NT2/D1 (cell line): ENCODE results near the gene NUBP2.

Source experiments
- DNase-seq: peaks from one replicate; pipeline ENCODE4 v3.0.0-alpha.2; 2011; ENCODE audit warnings: low read depth, low spot score
- H3K27me3 ChIP-seq: 2 replicates; pipeline ENCODE4 v1.6.0; 2011; ENCODE audit warnings: mild to moderate bottlenecking; ENCODE audit not compliant: insufficient read length, insufficient read depth
- H3K36me3 ChIP-seq: 2 replicates; pipeline ENCODE4 v1.6.1; 2011; ENCODE audit warnings: mild to moderate bottlenecking, low read length, mixed read lengths; ENCODE audit not compliant: insufficient read depth, insufficient read length
- H3K4me1 ChIP-seq: 2 replicates; pipeline ENCODE4 v1.5.1; 2011; ENCODE audit not compliant: insufficient read depth, insufficient read length
- H3K4me3 ChIP-seq: 2 replicates; pipeline ENCODE4 v1.5.1; 2011; ENCODE audit warnings: low read depth; ENCODE audit not compliant: insufficient read length
- H3K9ac ChIP-seq: 2 replicates; pipeline ENCODE4 v1.6.0; 2011; ENCODE audit warnings: low read depth; ENCODE audit not compliant: insufficient read length
- H3K9me3 ChIP-seq: 2 replicates; pipeline ENCODE4 v1.5.1; 2011; ENCODE audit warnings: mild to moderate bottlenecking, low read length; ENCODE audit not compliant: insufficient read depth
- SUZ12 ChIP-seq: IDR thresholded peaks from 2 replicates; pipeline ENCODE4 v1.6.1; 2011; ENCODE audit not compliant: insufficient read length, insufficient read depth; ENCODE audit errors: extremely low read depth
- YY1 ChIP-seq: IDR thresholded peaks from 2 replicates; pipeline ENCODE4 v1.6.1; 2011; ENCODE audit not compliant: insufficient read length, insufficient read depth
- ZNF274 ChIP-seq: IDR thresholded peaks from 2 replicates; pipeline ENCODE4 v1.6.1; 2011; ENCODE audit warnings: mild to moderate bottlenecking, low read depth, low read length

The NUBP2 gene

DNA sequence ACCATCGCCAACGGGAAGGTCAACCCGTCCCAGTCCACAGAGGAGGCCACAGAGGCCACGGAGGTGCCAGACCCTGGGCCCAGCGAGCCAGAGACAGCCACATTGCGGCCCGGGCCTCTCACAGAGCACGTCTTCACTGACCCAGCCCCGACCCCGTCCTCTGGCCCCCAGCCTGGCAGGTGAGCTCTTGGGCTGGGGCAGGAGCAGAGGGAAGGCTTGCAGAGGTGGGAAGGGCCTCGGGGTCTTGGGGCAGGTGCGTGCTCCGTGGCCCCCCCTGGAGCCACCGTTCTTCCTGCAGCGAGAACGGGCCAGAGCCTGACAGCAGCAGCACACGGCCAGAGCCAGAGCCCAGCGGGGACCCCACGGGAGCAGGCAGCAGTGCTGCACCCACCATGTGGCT is 16.5 kb upstream of the NUBP2 start:
- no peaks in the 10 kb centered on the region for H3K27me3 ChIP-seq
- TF ChIP-seq ZNF274 (no peak), YY1 (no peak), SUZ12 (no peak)
- H3K9ac ChIP-seq = no peak overlapping the region
- no peaks in the 10 kb centered on the region for H3K9me3 ChIP-seq
- no peak for DNase-seq
- H3K4me1 ChIP-seq = peaks cover 25% of the 10 kb centered on the region
- H3K36me3 ChIP-seq = peaks cover 86% of the 10 kb centered on the region
- no peak overlapping the region for H3K4me3 ChIP-seq

DNA sequence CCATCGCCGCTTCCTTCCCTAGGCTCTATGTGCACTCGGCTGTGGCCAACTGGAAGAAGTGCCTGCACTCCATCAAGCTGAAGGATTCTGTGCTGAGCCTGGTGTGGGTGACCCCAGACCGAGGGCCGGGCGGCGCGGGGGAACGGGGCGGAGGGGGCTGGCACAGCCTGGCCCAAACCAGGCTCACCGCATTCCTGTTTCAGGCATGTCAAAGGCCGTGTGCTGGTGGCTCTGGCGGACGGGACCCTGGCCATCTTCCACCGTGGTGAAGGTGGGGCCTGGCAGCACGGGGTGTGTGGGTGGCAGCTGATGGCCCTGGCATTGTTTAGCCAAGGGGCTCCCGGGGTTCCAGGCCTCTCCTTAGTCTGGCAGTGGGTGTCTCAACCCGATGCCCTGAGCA is 16.1 kb upstream of the NUBP2 start:
- DNase-seq = no peak
- no peak overlapping the region for H3K4me3 ChIP-seq
- no peaks in the 10 kb centered on the region for H3K9me3 ChIP-seq
- H3K4me1 ChIP-seq = peaks cover 25% of the 10 kb centered on the region
- H3K36me3 ChIP-seq = peaks cover 84% of the 10 kb centered on the region
- no peaks in the 10 kb centered on the region for H3K27me3 ChIP-seq
- no peak for TF ChIP-seq ZNF274
- no peak for TF ChIP-seq SUZ12
- H3K9ac ChIP-seq = no peak overlapping the region

DNA sequence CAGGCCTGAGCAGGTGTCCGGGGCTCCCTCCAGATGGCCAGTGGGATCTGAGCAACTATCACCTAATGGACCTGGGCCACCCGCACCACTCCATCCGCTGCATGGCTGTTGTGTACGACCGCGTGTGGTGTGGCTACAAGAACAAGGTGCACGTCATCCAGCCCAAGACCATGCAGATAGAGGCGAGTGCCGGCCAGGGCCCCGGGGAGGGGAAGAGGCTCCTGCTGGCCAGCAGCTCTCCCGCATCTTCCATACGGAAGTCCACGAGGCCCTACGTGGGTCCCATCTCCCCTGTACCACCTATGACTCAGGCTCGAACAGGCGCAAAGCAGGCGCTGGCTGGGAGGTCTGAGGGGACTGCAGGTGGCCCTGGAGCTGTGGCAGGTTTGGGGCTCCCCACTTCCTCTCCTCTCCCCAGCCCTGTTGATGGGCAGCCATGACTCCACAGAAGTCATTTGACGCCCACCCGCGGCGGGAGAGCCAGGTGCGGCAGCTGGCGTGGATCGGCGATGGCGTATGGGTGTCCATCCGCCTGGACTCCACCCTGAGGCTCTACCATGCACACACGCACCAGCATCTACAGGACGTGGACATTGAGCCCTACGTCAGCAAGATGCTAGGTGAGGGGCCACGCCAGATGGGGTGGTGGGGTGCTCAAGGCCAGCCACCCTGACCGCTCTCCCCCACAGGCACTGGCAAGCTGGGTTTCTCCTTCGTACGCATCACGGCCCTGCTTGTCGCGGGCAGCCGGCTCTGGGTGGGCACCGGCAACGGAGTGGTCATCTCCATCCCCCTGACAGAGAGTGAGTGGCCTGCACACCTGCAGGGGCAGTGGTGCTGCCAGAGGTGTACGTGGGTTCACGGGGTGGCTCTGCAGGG is 15.4 kb upstream of the NUBP2 start:
- Histone ChIP-seq H3K36me3 (peaks cover 84% of the 10 kb centered on the region), H3K9ac (no peak overlapping the region), H3K4me3 (no peak overlapping the region), H3K9me3 (no peaks in the 10 kb centered on the region), H3K4me1 (peaks cover 25% of the 10 kb centered on the region), H3K27me3 (no peaks in the 10 kb centered on the region)
- DNase-seq = no peak
- TF ChIP-seq SUZ12 = no peak
- TF ChIP-seq ZNF274 = no peak
- TF ChIP-seq YY1 = no peak

DNA sequence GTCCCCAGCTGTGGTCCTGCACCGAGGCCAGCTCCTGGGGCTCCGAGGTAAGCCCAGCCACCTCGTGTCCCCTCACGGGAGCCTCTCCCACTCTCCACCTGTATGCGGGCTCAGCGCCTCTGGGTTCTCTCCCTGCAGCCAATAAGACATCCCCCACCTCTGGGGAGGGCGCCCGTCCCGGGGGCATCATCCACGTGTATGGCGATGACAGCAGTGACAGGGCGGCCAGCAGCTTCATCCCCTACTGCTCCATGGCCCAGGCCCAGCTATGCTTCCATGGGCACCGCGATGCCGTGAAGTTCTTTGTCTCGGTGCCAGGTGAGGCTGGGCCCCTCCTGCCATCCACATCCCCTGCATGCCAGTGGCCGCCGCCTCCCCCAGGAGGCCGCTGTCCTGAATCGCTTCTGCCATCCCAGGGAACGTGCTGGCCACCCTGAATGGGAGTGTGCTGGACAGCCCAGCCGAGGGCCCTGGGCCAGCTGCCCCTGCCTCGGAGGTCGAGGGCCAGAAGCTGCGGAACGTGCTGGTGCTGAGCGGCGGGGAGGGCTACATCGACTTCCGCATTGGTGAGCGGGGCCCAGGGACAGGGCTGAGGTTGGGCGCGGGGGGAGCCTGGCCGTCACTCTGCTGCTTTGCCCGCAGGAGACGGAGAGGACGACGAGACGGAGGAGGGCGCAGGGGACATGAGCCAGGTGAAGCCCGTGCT is 14.5 kb upstream of the NUBP2 start:
- H3K9me3 ChIP-seq = no peaks in the 10 kb centered on the region
- TF ChIP-seq YY1 (no peak), SUZ12 (no peak), ZNF274 (no peak)
- peaks cover 17% of the 10 kb centered on the region for H3K4me1 ChIP-seq
- H3K4me3 ChIP-seq = no peak overlapping the region
- H3K36me3 ChIP-seq = peaks cover 80% of the 10 kb centered on the region
- no peak for DNase-seq
- H3K9ac ChIP-seq = no peak overlapping the region
- H3K27me3 ChIP-seq = no peaks in the 10 kb centered on the region

DNA sequence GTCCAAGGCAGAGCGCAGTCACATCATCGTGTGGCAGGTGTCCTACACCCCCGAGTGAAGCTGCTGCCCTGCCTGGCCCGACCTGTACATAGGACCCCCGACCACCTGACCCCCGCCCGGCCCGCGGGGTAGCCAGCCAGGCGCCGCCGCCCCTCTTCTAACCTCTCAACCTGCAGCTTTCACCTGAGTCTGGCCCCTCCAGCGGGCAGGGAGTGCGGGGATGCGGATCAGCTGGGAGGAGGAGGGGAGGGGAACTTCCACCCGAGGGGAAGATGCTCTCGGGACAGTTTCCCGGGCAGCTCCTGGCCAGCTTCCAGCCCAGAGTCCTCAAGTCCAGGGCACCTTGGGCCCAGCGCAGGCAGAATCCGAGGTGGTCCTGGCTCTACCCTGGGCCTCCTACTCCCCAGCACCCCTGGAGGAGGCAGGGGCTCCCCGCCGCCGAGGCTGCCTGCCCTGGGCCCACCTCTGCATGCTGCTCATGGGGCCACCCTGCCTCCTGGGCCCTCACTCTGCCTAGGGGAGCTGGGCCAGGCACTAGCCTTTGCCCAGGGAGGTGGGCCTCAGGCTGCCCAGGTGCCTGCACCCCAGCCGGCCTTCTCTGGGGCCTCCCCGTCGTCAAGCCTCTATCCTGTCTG is 13.9 kb upstream of the NUBP2 start:
- DNase-seq = no peak
- H3K36me3 ChIP-seq = peaks cover 77% of the 10 kb centered on the region
- peak overlapping the region; percentile 64 for H3K9ac ChIP-seq
- no peaks in the 10 kb centered on the region for H3K27me3 ChIP-seq
- TF ChIP-seq ZNF274 (no peak), SUZ12 (no peak), YY1 (no peak)
- no peak overlapping the region for H3K4me3 ChIP-seq
- no peaks in the 10 kb centered on the region for H3K9me3 ChIP-seq
- H3K4me1 ChIP-seq = peaks cover 16% of the 10 kb centered on the region

DNA sequence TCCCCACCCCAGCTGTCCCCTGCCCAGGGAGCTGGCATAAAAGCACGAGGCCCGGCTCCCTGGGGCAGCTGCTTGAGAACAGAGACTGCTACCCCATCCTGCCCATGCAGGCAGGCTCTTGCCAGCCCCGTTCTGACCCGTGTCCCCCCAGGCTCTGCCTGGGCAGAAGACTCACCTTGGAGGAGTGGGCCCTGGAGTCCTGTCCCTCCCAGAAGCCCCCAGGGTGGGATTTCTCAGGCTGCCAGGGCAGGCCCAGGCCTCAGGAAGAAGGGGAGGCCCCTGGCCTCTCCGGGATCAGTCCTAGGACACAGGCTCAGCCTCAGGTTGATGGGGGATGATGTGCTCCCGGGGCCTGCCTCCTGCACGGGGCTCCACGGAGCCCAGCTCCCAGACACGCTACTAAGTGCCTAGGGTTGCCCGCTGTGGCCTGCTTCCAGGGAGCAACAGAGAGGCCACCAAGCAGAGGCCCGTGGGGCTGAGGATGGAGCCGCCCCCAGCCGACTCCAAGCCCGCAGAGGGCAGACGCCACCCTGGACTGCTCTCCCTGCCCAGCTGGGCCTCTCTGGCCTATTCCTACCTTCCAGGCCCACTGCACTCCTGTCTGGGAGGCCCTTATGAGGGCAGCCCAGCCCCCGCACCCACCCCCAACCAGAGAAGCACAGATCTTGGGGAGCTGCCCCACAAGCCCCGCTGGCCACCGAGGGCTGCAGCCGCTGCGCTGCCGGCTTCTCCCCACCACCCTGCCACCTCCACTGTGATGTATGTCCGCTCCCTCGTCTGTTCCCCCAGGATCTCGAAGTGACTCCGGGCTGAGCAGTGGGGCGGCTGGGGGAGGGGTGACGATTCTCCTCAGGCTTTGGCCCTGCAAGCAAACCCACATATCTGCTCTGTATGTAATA is 13.1 kb upstream of the NUBP2 start:
- DNase-seq = no peak
- Histone ChIP-seq H3K36me3 (peaks cover 77% of the 10 kb centered on the region), H3K4me3 (no peak overlapping the region), H3K27me3 (no peaks in the 10 kb centered on the region), H3K4me1 (peaks cover 17% of the 10 kb centered on the region), H3K9me3 (no peaks in the 10 kb centered on the region), H3K9ac (peak overlapping the region; percentile 64)
- TF ChIP-seq ZNF274 = no peak
- TF ChIP-seq YY1 = no peak
- no peak for TF ChIP-seq SUZ12
